ENCODE data around the gene SLC23A3.

The SLC23A3 gene

GRCh38 chr2:219178377-219179175 is 8.7 kb upstream of the SLC23A3 start:
- TF ChIP-seq CTCF (IDR thresholded peaks at IDR 0.05; ENCODE audit: low read depth, low read length, missing control alignments), result no peak
- DNase-seq (ENCODE audit: low read depth), result no peak
- H3K4me3 ChIP-seq (ENCODE audit: low read depth, low read length), result peak overlapping the region; percentile 88

- peak within 1 kb of the TSS; percentile 88 for H3K4me3 ChIP-seq (ENCODE audit: low read depth, low read length)
- peak; percentile 24 for TF ChIP-seq CTCF (IDR thresholded peaks at IDR 0.05; ENCODE audit: low read depth, low read length, missing control alignments)
- peak; percentile 72 for DNase-seq (ENCODE audit: low read depth)
Observed at GRCh38 chr2:219177552-219178376, 7.9 kb upstream of the SLC23A3 start, which contains the start of gene RETREG2. TSS of gene RETREG2 (plus strand) at chr2:219178275. CDS start at chr2:219178353, 78 bp downstream.

GRCh38 chr2:219176818-219177551 is 7.2 kb upstream of the SLC23A3 start, which contains the start of gene CNPPD1:
TSS of gene CNPPD1 (minus strand) at chr2:219176925. CDS start at chr2:219176828, 97 bp downstream.
- H3K4me3 ChIP-seq (ENCODE audit: low read depth, low read length), result peak within 1 kb of the TSS; percentile 88
- peak; percentile 55 for DNase-seq (ENCODE audit: low read depth)
- TF ChIP-seq CTCF (IDR thresholded peaks at IDR 0.05; ENCODE audit: low read depth, low read length, missing control alignments), result no peak

DNA sequence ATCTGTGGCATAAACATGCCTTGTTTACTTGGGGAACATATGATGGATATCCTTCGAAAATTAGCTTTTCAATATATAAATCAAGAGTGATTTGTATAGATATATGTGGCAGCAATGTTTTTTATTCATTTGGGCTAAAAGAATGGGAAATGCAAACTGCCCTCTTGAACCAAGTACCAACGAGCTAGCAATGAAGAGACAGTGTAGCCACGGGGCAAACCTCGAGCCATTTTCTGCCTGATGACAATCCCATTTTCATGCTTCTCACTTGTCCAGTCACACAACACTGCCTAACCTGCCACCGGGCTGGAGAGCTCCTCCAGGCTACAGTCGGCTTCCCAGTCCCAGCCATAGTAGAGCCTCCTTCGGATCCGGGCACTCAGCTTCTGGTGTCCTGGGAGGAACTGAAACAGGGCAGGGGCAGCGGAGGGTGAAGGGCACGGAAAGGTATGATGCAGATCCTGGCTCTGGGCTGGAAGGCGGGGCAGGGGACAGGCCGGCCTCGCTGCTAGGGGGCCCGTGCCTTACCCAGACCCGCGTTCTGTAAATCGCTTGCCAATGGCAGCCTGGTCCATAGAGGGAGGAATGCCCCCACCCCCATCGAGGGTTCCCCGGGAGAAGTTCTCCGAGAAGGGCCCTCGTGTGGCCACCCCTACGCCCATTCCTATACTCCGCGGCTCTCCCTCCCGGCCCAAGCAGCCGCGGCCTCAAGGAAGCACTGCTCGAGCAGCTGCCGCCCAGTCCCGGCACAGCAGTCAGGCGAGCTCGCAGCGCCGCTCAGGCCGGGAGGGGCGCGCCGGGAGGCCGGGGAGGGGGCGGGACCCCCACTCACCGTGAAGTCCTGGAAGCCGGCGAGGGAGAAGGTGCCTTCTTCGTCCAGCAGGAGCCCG is 6.3 kb upstream of the SLC23A3 start:
- no peak for DNase-seq (ENCODE audit: low read depth)

DNA sequence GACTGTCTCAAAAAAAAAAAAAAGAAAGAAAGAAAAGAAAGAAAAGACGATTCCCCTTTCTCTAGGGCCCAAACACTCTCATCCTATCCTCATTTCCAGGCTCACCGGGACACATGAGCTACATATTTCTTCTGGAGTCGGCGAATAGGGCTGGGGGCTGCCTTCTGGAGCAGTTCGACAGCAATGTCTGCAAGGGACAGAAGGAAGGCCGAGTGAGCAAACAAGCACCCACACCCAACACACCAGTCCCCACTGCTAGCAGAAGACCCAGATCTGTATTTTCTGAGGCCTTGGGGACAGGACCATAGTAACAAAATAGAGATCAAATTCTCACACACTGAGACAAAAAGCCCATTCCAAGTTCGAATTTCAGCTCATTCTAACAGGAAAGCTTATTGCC is 5.7 kb upstream of the SLC23A3 start:
- TF ChIP-seq CTCF (IDR thresholded peaks at IDR 0.05; ENCODE audit: low read depth, low read length, missing control alignments), result no peak
- DNase-seq (ENCODE audit: low read depth), result no peak
- peak overlapping the region; percentile 88; the same call in 1 of the 2 replicates for H3K4me3 ChIP-seq (ENCODE audit: low read depth, low read length)

More for the DNA sequence above, 6.3 kb upstream of the SLC23A3 start:
- TF ChIP-seq CTCF (IDR thresholded peaks at IDR 0.05; ENCODE audit: low read depth, low read length, missing control alignments), result no peak
- peak overlapping the region; percentile 88 for H3K4me3 ChIP-seq (ENCODE audit: low read depth, low read length)

DNA sequence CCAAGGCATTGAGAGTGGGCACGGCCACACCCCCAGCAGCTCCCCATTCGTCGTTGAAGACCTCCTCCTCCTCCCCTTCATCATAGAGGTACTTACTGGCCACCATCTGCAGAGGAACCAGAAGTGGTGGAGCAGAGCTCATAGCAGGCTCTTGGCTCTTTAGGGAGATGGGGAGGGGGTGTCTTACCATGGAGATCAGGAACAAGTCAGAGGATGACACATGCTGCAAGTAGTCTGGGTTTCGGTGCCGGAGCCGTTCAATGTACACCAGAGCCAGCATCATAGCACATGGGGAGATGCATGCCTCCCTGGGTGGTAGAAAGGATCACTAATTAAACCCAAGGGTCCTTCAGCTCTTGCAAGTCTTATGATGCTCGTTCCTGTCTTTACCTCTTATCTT is 5.0 kb upstream of the SLC23A3 start:
- H3K4me3 ChIP-seq (ENCODE audit: low read depth, low read length), result no peak overlapping the region

More for the DNA sequence above, 5.0 kb upstream of the SLC23A3 start:
- no peak for DNase-seq (ENCODE audit: low read depth)
- no peak for TF ChIP-seq CTCF (IDR thresholded peaks at IDR 0.05; ENCODE audit: low read depth, low read length, missing control alignments)
